ENCODE results near the gene MAD1L1.

The MAD1L1 gene

GRCh38 chr7:1787681-1788235, 445.0 kb downstream of the MAD1L1 start:
- no peak for DNase-seq (ENCODE audit: low spot score)

DNA sequence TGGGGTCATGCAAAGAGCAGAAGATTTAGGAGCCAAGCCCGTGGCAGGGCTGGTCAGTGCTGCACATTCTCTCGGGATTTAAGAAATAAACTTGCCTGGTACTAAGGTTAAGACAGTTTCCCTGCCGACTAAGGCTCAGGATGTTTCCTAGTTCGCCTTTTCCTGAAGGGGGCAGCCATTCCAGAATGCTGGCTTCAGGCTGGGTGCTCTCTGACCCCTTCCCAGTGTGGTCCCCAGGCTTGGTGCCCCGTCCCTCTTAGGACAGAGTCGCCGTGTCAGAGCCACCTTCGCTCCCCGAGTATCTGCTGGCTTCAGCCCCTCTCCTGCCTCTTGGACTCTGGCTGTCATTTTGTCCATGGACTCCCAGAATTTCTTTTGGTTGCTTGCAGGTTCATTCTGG, 445.5 kb downstream of the MAD1L1 start:
- DNase-seq (ENCODE audit: low spot score): no peak

DNA sequence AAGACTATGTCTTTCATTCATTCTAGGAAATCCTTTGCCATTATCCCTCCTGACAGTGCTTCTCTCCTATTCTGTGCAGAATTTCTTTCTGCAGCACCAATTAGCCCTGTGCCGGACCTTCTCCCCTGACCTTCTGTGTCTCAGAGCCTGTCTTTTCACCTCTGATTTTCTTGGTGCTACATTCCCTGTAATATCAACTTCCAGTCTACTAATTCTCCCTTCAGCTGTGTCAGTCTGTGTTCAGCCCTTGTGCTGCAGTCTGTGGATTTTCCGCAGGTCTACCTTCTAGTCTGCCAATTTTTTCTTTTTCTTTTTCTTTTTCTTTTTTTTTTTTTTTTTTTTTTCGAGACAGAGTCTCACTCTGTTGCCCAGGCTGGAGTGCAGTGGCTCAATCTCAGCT, 446.9 kb downstream of the MAD1L1 start:
- no peak for DNase-seq (ENCODE audit: low spot score)

- DNase-seq (ENCODE audit: low spot score): no peak
Observed at GRCh38 chr7:1781369-1781768, 451.4 kb downstream of the MAD1L1 start.

DNA sequence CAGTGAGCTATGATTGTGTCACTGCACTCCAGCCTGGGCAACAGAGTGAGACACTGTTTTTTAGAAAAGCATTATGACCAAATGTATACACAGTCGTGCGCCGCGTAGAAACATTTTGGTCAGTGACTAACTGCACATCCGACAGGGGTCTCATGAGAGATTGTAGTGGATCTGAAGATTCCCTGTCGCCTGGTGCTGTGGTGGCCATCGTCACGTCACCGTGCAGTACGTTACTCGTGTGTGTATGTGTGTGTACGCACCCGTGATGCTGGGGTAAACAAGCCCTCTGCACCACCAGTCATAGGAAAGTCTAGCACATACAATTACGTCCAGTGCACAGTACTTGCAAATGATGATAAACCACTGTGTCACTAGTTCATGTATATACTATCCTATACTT, 453.3 kb downstream of the MAD1L1 start:
- DNase-seq (ENCODE audit: low spot score): no peak

DNA sequence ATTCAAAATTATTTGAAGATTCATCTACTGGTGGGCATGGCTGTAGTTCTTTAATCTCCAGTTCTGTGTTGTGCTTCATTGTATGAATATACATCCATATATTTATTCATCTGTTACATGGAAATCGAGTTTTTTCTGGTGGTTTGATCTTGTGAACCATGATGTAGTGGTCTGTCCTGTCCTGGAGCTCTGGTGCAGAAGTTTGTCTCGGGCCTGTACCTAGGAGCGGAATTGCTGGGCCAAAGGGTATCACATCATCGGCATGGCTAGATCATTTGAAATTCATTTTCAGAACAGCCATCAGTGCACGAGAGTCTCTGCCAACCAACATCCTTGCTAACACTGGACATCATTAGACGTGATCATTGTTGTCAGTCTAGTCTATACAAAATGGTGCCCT, 455.6 kb downstream of the MAD1L1 start:
- DNase-seq (ENCODE audit: low spot score): no peak

- no peak for DNase-seq (ENCODE audit: low spot score)
Observed at GRCh38 chr7:1775389-1775788, 457.4 kb downstream of the MAD1L1 start.

GRCh38 chr7:1770331-1770730, 462.4 kb downstream of the MAD1L1 start:
- DNase-seq (ENCODE audit: low spot score): no peak

- DNase-seq (ENCODE audit: low spot score): no peak
Observed at GRCh38 chr7:1769286-1770200, 463.2 kb downstream of the MAD1L1 start.

- no peak for DNase-seq (ENCODE audit: low spot score)
Observed at GRCh38 chr7:1768832-1769231, 463.9 kb downstream of the MAD1L1 start.

GRCh38 chr7:1767524-1767923, 465.2 kb downstream of the MAD1L1 start:
- no peak for DNase-seq (ENCODE audit: low spot score)

All from left forelimb (tissue), 1 donor.